Stimulated activated CD8-positive, alpha-beta memory T cell treated with anti-CD3 and anti-CD28 coated beads, Interleukin-4, amount 100 ng/mL, for 48 hours (primary cell): ENCODE data around the gene GALNT10.

ENCODE experiments used
- DNase-seq: peaks from one replicate; pipeline ENCODE4 v3.0.0-alpha.2; 2020

GALNT10 gene

GRCh38 chr5:154236536-154237375 lies 46.2 kb downstream of the GALNT10 start:
- no peak for DNase-seq

- no peak for DNase-seq
These were observed 46.8 kb downstream of the GALNT10 start for GRCh38 chr5:154237376-154237743.

GRCh38 chr5:154237946-154238345 lies 47.4 kb downstream of the GALNT10 start:
- no peak for DNase-seq

- no peak for DNase-seq
These were observed 48.4 kb downstream of the GALNT10 start for GRCh38 chr5:154238776-154239481.

GRCh38 chr5:154240595-154240994 lies 50.1 kb downstream of the GALNT10 start:
- DNase-seq = no peak

GRCh38 chr5:154241021-154241420 lies 50.5 kb downstream of the GALNT10 start:
- no peak for DNase-seq

- no peak for DNase-seq
These were observed 51.9 kb downstream of the GALNT10 start for GRCh38 chr5:154242442-154242841.

GRCh38 chr5:154242964-154243376 lies 52.4 kb downstream of the GALNT10 start:
- no peak for DNase-seq

- DNase-seq = no peak
These were observed 53.2 kb downstream of the GALNT10 start for GRCh38 chr5:154243736-154244135.

GRCh38 chr5:154244476-154244875 lies 53.9 kb downstream of the GALNT10 start:
- DNase-seq = no peak

- no peak for DNase-seq
These were observed 58.2 kb downstream of the GALNT10 start for GRCh38 chr5:154248691-154249090.

- no peak for DNase-seq
These were observed 59.3 kb downstream of the GALNT10 start for GRCh38 chr5:154249826-154250225.

- no peak for DNase-seq
These were observed 61.0 kb downstream of the GALNT10 start for GRCh38 chr5:154251529-154251928.

GRCh38 chr5:154253807-154254206 lies 63.3 kb downstream of the GALNT10 start:
- no peak for DNase-seq

- no peak for DNase-seq
These were observed 64.4 kb downstream of the GALNT10 start for GRCh38 chr5:154254896-154255295.

GRCh38 chr5:154257046-154257445 lies 66.5 kb downstream of the GALNT10 start:
- no peak for DNase-seq

- DNase-seq = no peak
These were observed 68.1 kb downstream of the GALNT10 start for GRCh38 chr5:154258531-154259217.

- DNase-seq = no peak
These were observed 69.8 kb downstream of the GALNT10 start for GRCh38 chr5:154260224-154260927.

- DNase-seq = no peak
These were observed 71.8 kb downstream of the GALNT10 start for GRCh38 chr5:154262342-154262741.

- DNase-seq = no peak
These were observed 74.1 kb downstream of the GALNT10 start for GRCh38 chr5:154264549-154265196.

GRCh38 chr5:154265197-154265773 lies 74.8 kb downstream of the GALNT10 start:
- DNase-seq = no peak

- no peak for DNase-seq
These were observed 77.0 kb downstream of the GALNT10 start for GRCh38 chr5:154267516-154267915.
